ENCODE measurements around the gene HOXA3.

GRCh38 chr7:27178366-27178765 lies 26.0 kb upstream of the HOXA3 start:
- TF ChIP-seq CTCF (conservative IDR thresholded peaks at IDR 0.05; ENCODE audit: low read depth, low read length) (no peak), EZH2 (IDR thresholded peaks at IDR 0.05; ENCODE audit: low read length, unreplicated experiment) (no peak)

Data from PC-3 (cell line).